Type B pancreatic cell (in vitro differentiated cells): ENCODE data around the gene SHROOM4. TPM values are rescaled to one million over a fixed set of nuclear protein-coding genes. Genes with fewer than 3 reads are reported as not detected.

Experiments used
- DNase-seq: peaks from one replicate; pipeline ENCODE4 v3.0.0; 2021; ENCODE audit warnings: mixed read lengths; ENCODE audit not compliant: unreplicated experiment; ENCODE audit errors: extremely low spot score
- H3K27ac Mint-ChIP-seq: 2 replicates; pipeline ENCODE4 v1.8.0; 2021; ENCODE audit warnings: mild to moderate bottlenecking, mixed read lengths
- H3K27me3 Mint-ChIP-seq: 2 replicates; pipeline ENCODE4 v1.8.0; 2021; ENCODE audit warnings: mixed read lengths
- H3K36me3 Mint-ChIP-seq: 2 replicates; pipeline ENCODE4 v1.8.0; 2021; ENCODE audit warnings: mixed read lengths
- H3K4me1 Mint-ChIP-seq: one replicate; pipeline ENCODE4 v1.8.0; 2021; ENCODE audit warnings: mixed read lengths; ENCODE audit not compliant: unreplicated experiment
- H3K4me3 Mint-ChIP-seq: 2 replicates; pipeline ENCODE4 v1.8.0; 2021; ENCODE audit warnings: mild to moderate bottlenecking, mixed read lengths
- H3K9me3 Mint-ChIP-seq: 2 replicates; pipeline ENCODE4 v1.8.0; 2021; ENCODE audit warnings: mixed read lengths
- total RNA-seq: library from RNA; stranded (reverse); gene quantifications from 2 replicates; pipeline ENCODE4 v1.2.1, GENCODE V29; 2021; ENCODE audit warnings: low replicate concordance
- TF ChIP-seq, protein P1 (sequence below): fragments of 200-600 bp; sonication (generic); conservative IDR thresholded peaks from 2 replicates; pipeline ENCODE4 v1.5.0; 2021; ENCODE audit warnings: antibody characterized with exemption, mild to moderate bottlenecking

SHROOM4 gene
- total RNA-seq, 1 donor from 2014 or later: 13.3 TPM

DNA sequence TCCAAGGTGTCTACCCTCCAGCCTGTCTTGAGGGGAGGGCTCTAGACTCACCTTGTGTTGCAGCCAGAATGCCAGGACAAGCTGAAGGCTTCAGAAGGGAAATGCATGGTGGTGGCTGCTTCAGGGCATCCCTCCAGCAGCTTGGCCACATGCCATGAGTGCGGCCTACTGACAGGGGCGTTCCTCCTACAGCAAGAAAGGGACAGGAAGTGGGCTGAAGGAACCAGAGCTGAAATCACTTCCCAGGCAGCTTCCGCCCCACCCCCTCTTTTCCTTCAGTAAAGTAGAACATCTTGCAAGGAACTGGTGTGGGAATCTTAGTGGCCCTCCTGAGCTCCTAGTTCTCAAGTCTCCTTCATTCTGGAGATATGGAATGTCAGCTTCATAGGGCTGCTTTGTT lies 175.9 kb downstream of the SHROOM4 start:
- Mint-ChIP-seq H3K27ac (no peak overlapping the region), H3K27me3 (no peaks in the 10 kb centered on the region), H3K4me1 (no peaks in the 10 kb centered on the region), H3K4me3 (no peak overlapping the region), H3K36me3 (no peaks in the 10 kb centered on the region), H3K9me3 (no peaks in the 10 kb centered on the region)
- TF ChIP-seq, protein P1, sequence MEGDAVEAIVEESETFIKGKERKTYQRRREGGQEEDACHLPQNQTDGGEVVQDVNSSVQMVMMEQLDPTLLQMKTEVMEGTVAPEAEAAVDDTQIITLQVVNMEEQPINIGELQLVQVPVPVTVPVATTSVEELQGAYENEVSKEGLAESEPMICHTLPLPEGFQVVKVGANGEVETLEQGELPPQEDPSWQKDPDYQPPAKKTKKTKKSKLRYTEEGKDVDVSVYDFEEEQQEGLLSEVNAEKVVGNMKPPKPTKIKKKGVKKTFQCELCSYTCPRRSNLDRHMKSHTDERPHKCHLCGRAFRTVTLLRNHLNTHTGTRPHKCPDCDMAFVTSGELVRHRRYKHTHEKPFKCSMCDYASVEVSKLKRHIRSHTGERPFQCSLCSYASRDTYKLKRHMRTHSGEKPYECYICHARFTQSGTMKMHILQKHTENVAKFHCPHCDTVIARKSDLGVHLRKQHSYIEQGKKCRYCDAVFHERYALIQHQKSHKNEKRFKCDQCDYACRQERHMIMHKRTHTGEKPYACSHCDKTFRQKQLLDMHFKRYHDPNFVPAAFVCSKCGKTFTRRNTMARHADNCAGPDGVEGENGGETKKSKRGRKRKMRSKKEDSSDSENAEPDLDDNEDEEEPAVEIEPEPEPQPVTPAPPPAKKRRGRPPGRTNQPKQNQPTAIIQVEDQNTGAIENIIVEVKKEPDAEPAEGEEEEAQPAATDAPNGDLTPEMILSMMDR: no peak
- no peak for DNase-seq

DNA sequence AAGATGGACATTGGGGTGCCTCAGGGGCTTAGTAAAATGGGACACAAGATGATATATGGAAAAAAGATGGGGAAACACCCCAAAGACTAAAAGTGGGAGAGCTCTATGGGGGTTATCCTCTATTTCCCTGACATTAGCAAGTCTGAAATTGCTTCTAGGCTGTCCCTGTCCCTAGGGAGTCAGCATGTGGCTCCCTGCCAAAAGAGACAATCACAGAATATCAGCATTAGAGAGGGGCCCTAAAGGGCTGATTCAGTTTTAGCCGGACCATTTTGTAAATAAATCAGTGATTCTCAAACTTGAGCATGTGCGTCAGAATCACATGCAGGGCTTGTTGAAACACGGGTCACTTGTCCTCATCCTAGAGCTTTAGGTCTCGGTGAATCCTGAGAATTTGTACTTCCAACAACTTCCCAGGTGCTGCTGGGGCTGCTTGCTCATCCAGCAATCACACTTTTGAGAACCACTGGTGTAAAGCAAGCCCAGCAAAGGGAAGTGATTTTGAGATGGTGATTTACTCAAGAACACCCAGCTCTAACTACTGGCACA lies 178.1 kb downstream of the SHROOM4 start:
- TF ChIP-seq, protein P1: no peak
- DNase-seq: no peak

DNA sequence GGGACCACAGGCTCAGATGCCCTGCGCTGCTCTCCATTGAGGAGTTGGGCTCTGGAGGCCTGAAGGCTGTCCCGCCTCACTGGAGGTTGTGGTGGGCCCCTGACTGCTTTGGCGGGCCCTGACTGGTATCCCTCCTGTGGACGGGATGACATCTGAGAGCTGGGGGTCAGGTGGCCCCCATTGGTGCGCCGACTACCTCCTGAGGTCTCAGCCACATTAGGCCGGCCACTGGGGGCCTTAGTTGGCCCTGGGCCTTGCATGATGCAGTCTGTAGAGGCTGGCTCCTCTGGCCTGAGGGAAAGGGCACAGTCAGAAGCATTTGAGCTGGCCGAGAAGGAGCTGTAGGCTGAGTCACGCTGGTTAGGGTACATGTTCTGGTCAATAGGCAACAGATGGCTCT lies 178.8 kb downstream of the SHROOM4 start:
- H3K27ac Mint-ChIP-seq: no peak overlapping the region
- H3K27me3 Mint-ChIP-seq: no peaks in the 10 kb centered on the region
- H3K4me1 Mint-ChIP-seq: no peaks in the 10 kb centered on the region
- no peaks in the 10 kb centered on the region for H3K9me3 Mint-ChIP-seq
- DNase-seq: no peak
- no peak overlapping the region for H3K4me3 Mint-ChIP-seq
- TF ChIP-seq, protein P1: no peak
- no peaks in the 10 kb centered on the region for H3K36me3 Mint-ChIP-seq

More for the DNA sequence above, 178.1 kb downstream of the SHROOM4 start:
- Mint-ChIP-seq H3K9me3 (no peaks in the 10 kb centered on the region), H3K27me3 (no peaks in the 10 kb centered on the region), H3K4me3 (no peak overlapping the region), H3K4me1 (no peaks in the 10 kb centered on the region), H3K36me3 (no peaks in the 10 kb centered on the region), H3K27ac (no peak overlapping the region)

DNA sequence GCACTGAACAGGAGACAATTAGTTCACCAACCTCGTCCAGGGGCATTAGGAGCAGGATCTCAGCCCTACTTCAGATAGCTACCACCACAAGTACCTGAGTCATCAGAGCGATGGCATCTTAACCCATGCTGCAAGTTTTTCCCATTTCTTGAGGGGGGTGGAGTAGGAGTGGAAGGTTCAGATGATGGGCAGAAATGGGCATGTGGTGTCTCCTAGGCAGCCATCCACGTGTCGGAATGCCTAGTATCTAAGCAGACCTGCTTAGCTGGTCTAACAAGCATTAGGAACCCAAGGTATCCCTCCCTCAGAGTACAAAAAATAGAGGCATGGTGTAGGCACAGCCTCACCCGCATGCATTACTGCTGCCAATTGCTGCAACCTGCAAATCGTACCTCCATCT lies 184.2 kb downstream of the SHROOM4 start:
- no peak overlapping the region for H3K4me3 Mint-ChIP-seq
- no peak for DNase-seq
- H3K27ac Mint-ChIP-seq: no peak overlapping the region
- H3K36me3 Mint-ChIP-seq: no peaks in the 10 kb centered on the region
- no peaks in the 10 kb centered on the region for H3K27me3 Mint-ChIP-seq
- H3K9me3 Mint-ChIP-seq: no peaks in the 10 kb centered on the region
- no peaks in the 10 kb centered on the region for H3K4me1 Mint-ChIP-seq
- TF ChIP-seq, protein P1: no peak

DNA sequence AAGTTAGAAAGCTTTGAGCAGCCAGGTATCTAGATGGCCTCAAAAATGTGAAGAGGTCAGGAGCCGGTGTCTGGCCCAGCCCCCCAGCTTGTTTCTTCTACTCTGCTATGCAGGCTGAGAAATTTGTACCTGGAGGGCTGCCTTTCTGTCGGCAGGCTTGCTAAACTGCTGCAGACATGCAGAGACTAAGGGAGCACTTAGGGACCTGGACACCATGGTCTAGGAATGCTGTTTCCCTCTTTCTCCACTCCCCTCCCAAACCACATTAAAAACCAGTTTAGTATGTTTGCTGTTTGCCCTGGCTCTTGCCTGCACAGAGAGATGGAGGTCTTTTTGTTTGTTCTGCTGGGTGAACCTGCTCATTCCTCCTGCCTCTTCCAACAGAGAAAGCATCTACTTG lies 186.3 kb downstream of the SHROOM4 start:
- no peak for DNase-seq
- no peaks in the 10 kb centered on the region for H3K36me3 Mint-ChIP-seq
- no peak overlapping the region for H3K4me3 Mint-ChIP-seq
- H3K27ac Mint-ChIP-seq: no peak overlapping the region
- no peaks in the 10 kb centered on the region for H3K4me1 Mint-ChIP-seq
- TF ChIP-seq, protein P1: no peak
- H3K9me3 Mint-ChIP-seq: no peaks in the 10 kb centered on the region
- no peaks in the 10 kb centered on the region for H3K27me3 Mint-ChIP-seq

DNA sequence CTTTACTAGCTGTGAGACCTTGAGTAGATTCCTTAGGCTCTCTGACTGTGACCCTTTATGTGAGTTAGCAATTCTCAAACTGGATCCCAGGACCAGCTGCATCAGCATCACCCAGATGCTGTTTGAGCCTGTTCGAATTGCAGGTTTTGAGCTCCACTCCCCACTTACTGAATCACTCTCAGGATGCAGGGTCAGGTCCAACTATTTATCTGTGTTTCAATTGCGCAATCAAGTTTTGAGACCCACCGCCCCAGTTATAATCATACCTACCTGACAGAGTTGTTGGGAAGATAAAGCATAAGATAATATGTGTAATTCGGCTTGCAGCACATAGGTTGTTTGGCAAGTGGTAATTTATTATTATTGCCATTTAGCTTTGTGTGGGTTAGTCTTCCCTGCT lies 187.6 kb downstream of the SHROOM4 start:
- Mint-ChIP-seq H3K36me3 (no peaks in the 10 kb centered on the region), H3K4me1 (no peaks in the 10 kb centered on the region), H3K4me3 (no peak overlapping the region), H3K27ac (no peak overlapping the region), H3K27me3 (no peaks in the 10 kb centered on the region), H3K9me3 (no peaks in the 10 kb centered on the region)
- no peak for DNase-seq
- TF ChIP-seq, protein P1: no peak
